Mucosa of rectum (tissue), 2 donors: ENCODE data around the gene MYH9.
"Not testable (repeated sequence)": the region's sequence is repeated elsewhere in the genome, so short reads cannot be mapped to it uniquely, and the experiment has no call there.

Source experiments
- H3K27ac ChIP-seq, 2 donors: one replicate each; pipeline ENCODE4 v1.7.0; 2013; ENCODE audit warnings: inconsistent platforms in 2 of 2, low read depth in 2 of 2, low read length in 2 of 2
- H3K27me3 ChIP-seq, 2 donors: one replicate each; pipeline ENCODE4 v1.7.0; 2013; ENCODE audit warnings: low read length in 2 of 2; ENCODE audit not compliant: control insufficient read depth in 2 of 2, insufficient read depth in 2 of 2
- H3K36me3 ChIP-seq, 2 donors: one replicate each; pipeline ENCODE4 v1.7.0; 2013; ENCODE audit warnings: low read length in 2 of 2; ENCODE audit not compliant: control insufficient read depth in 2 of 2, insufficient read depth in 2 of 2
- H3K4me1 ChIP-seq, 2 donors: one replicate each; pipeline ENCODE4 v1.7.0; 2013; ENCODE audit warnings: low read length in 2 of 2, mild to moderate bottlenecking in 1 of 2; ENCODE audit not compliant: control insufficient read depth in 2 of 2, insufficient read depth in 2 of 2
- H3K4me3 ChIP-seq, 2 donors: one replicate each; pipeline ENCODE4 v1.7.0; 2013; ENCODE audit warnings: low read length in 2 of 2
- H3K9ac ChIP-seq, 2 donors: one replicate each; pipeline ENCODE4 v1.7.0; 2013; ENCODE audit warnings: low read length in 2 of 2, low read depth in 1 of 2, mild to moderate bottlenecking in 1 of 2
- H3K9me3 ChIP-seq, 2 donors: one replicate each; pipeline ENCODE4 v1.7.0; 2013; ENCODE audit warnings: low read length in 2 of 2; ENCODE audit not compliant: control insufficient read depth in 2 of 2
- donor health status: healthy.
- donor health status: Normal muscosa, but diverticular disease.

Gene MYH9

GRCh38 chr22:36399472-36399778, 11.7 kb upstream of the MYH9 start:
- H3K9ac ChIP-seq = peak overlapping the region in 1 of 2 donors; percentile 47
- peak overlapping the region; percentile 83 to 92 for H3K27ac ChIP-seq
- H3K4me1 ChIP-seq = peaks cover 17 to 30% of the 10 kb centered on the region in 2 donors
- no peaks in the 10 kb centered on the region for H3K9me3 ChIP-seq
- no peaks in the 10 kb centered on the region for H3K36me3 ChIP-seq
- H3K27me3 ChIP-seq = no peaks in the 10 kb centered on the region
- peak overlapping the region; percentile 24 to 60 for H3K4me3 ChIP-seq

GRCh38 chr22:36398601-36399471, 11.1 kb upstream of the MYH9 start:
- Histone ChIP-seq H3K27me3 (no peaks in the 10 kb centered on the region), H3K9me3 (no peaks in the 10 kb centered on the region), H3K9ac (peak overlapping the region; percentile 24 to 47), H3K4me3 (peak overlapping the region; percentile 24 to 60), H3K27ac (peak overlapping the region; percentile 83 to 92), H3K4me1 (peaks cover 17 to 30% of the 10 kb centered on the region in 2 donors), H3K36me3 (no peaks in the 10 kb centered on the region)

GRCh38 chr22:36397131-36398093, 9.6 kb upstream of the MYH9 start:
- H3K9ac ChIP-seq = no peak overlapping the region
- H3K27me3 ChIP-seq = no peaks in the 10 kb centered on the region
- H3K4me1 ChIP-seq = peaks cover 17 to 33% of the 10 kb centered on the region in 2 donors

GRCh38 chr22:36395915-36396314, 8.1 kb upstream of the MYH9 start:
- Histone ChIP-seq H3K27ac (no peak overlapping the region), H3K9me3 (no peaks in the 10 kb centered on the region), H3K4me3 (no peak overlapping the region), H3K36me3 (no peaks in the 10 kb centered on the region), H3K9ac (peak overlapping the region in 1 of 2 donors; percentile 10), H3K4me1 (peaks cover 22 to 40% of the 10 kb centered on the region in 2 donors), H3K27me3 (no peaks in the 10 kb centered on the region)

More at GRCh38 chr22:36397131-36398093, 9.6 kb upstream of the MYH9 start:
- H3K36me3 ChIP-seq = no peaks in the 10 kb centered on the region
- H3K9me3 ChIP-seq = no peaks in the 10 kb centered on the region
- H3K27ac ChIP-seq = peak overlapping the region in 1 of 2 donors; percentile 83
- no peak overlapping the region for H3K4me3 ChIP-seq

- Histone ChIP-seq H3K27ac (peak overlapping the region; percentile 66 to 71), H3K27me3 (no peaks in the 10 kb centered on the region), H3K4me1 (peaks cover 22 to 44% of the 10 kb centered on the region in 2 donors), H3K9me3 (no peaks in the 10 kb centered on the region), H3K36me3 (no peaks in the 10 kb centered on the region), H3K9ac (peak overlapping the region; percentile 5 to 26), H3K4me3 (no peak overlapping the region)
Observed at GRCh38 chr22:36395055-36395849, 7.5 kb upstream of the MYH9 start.

GRCh38 chr22:36391638-36392037, 3.9 kb upstream of the MYH9 start:
- Histone ChIP-seq H3K9me3 (no peaks in the 10 kb centered on the region), H3K36me3 (no peaks in the 10 kb centered on the region), H3K27me3 (no peaks in the 10 kb centered on the region), H3K9ac (peak overlapping the region; percentile 49 to 69), H3K27ac (peak overlapping the region; percentile 82 to 88), H3K4me1 (peaks cover 9 to 35% of the 10 kb centered on the region in 2 donors), H3K4me3 (no peak overlapping the region)

GRCh38 chr22:36389122-36389521, 1.4 kb upstream of the MYH9 start:
- H3K9me3 ChIP-seq, H3K36me3 ChIP-seq, H3K27me3 ChIP-seq: not testable (repeated sequence)
- peak overlapping the region; percentile 83 to 89 for H3K27ac ChIP-seq
- H3K4me3 ChIP-seq = peak overlapping the region; percentile 73 to 87
- H3K9ac ChIP-seq = peak overlapping the region in 1 of 2 donors; percentile 74
- H3K4me1 ChIP-seq = peaks cover 24 to 39% of the 10 kb centered on the region in 2 donors

GRCh38 chr22:36387709-36387958, 133 bp downstream of the MYH9 start:
- no peaks in the 10 kb centered on the region for H3K9me3 ChIP-seq
- peak overlapping the region; percentile 94 to 98 for H3K9ac ChIP-seq
- no peaks in the 10 kb centered on the region for H3K27me3 ChIP-seq
- peaks cover 9% of the 10 kb centered on the region in 2 donors for H3K36me3 ChIP-seq
- peak overlapping the region; percentile 97 to 98 for H3K27ac ChIP-seq
- H3K4me3 ChIP-seq = peak overlapping the region; percentile 83 to 95
- peaks cover 33 to 42% of the 10 kb centered on the region in 2 donors for H3K4me1 ChIP-seq

GRCh38 chr22:36386900-36387708, 663 bp downstream of the MYH9 start:
- Histone ChIP-seq H3K9ac (peak overlapping the region; percentile 94 to 98), H3K9me3 (no peaks in the 10 kb centered on the region)

More at GRCh38 chr22:36386900-36387708, 663 bp downstream of the MYH9 start:
- Histone ChIP-seq H3K36me3 (peaks cover 9% of the 10 kb centered on the region in 2 donors), H3K27me3 (no peaks in the 10 kb centered on the region), H3K4me1 (peaks cover 33 to 42% of the 10 kb centered on the region in 2 donors), H3K27ac (peak overlapping the region; percentile 97 to 98), H3K4me3 (peak overlapping the region; percentile 83 to 95)
